ENCODE measurements around the gene RAMACL. TPM values are rescaled to one million over a fixed set of nuclear protein-coding genes. Genes with fewer than 3 reads are reported as not detected.

The RAMACL gene
- total RNA-seq, 1 experiment from 2014 or later, result 0.28 TPM

GRCh38 chr6:166599205-166599604, 12.7 kb upstream of the RAMACL start:
- Mint-ChIP-seq H3K27ac (no peak overlapping the region), H3K4me1 (peaks cover 22 to 27% of the 10 kb centered on the region in 2 experiments), H3K4me3 (no peak overlapping the region), H3K9me3 (no peaks in the 10 kb centered on the region; a peak in 1 of 5 replicates), H3K36me3 (ENCODE audit: insufficient read depth in 1 of 3, low read depth in 3 of 3) (peaks cover 0 to 11% (median 2%) of the 10 kb centered on the region in 3 experiments; a peak in 4 of 7 replicates), H3K27me3 (ENCODE audit: low read depth) (peaks cover 1% of the 10 kb centered on the region; the same call in 1 of the 2 replicates)
- no peak overlapping the region for H3K56ac ChIP-seq (ENCODE audit: insufficient read length, low read depth, low read length)
- H3K9ac ChIP-seq (ENCODE audit: extremely low read depth, insufficient read length, low read length), result no peak overlapping the region
- H3K27me3 ChIP-seq (ENCODE audit: insufficient read depth, low read length), result no peaks in the 10 kb centered on the region
- H3K79me2 ChIP-seq (ENCODE audit: insufficient read depth, low read length), result peaks cover 6% of the 10 kb centered on the region; the same call in 1 of the 2 replicates
- H2BK15ac ChIP-seq (ENCODE audit: low read depth, low read length), result no peak overlapping the region
- no peak overlapping the region for H3K4ac ChIP-seq (ENCODE audit: low read depth, low read length)
- no peak overlapping the region for H3K14ac ChIP-seq (ENCODE audit: insufficient read depth, low read length)
- peaks cover 3% of the 10 kb centered on the region; the same call in 1 of the 2 replicates for H3K4me1 ChIP-seq (ENCODE audit: insufficient read depth, low read length)
- H3K79me1 ChIP-seq (ENCODE audit: insufficient read depth, low read depth, low read length, poor library complexity, severe bottlenecking), result peaks cover 5% of the 10 kb centered on the region
- no peak overlapping the region for H2BK12ac ChIP-seq (ENCODE audit: insufficient read length, low read depth, low read length)
- no peaks in the 10 kb centered on the region for H3K9me3 ChIP-seq (ENCODE audit: control insufficient read depth, low read depth, low read length)
- no peak overlapping the region for H2BK20ac ChIP-seq (ENCODE audit: low read depth, low read length, poor library complexity, severe bottlenecking)
- H3K27ac ChIP-seq (ENCODE audit: insufficient read length, low read depth, low read length), result no peak overlapping the region
- H3T11ph ChIP-seq (ENCODE audit: low read length), result no peak overlapping the region
- H2BK120ac ChIP-seq (ENCODE audit: low read depth, low read length, poor library complexity, severe bottlenecking), result no peak overlapping the region
- no peak overlapping the region for H3K4me2 ChIP-seq (ENCODE audit: insufficient read depth, insufficient read length, low read length)
- TF ChIP-seq, protein P1, sequence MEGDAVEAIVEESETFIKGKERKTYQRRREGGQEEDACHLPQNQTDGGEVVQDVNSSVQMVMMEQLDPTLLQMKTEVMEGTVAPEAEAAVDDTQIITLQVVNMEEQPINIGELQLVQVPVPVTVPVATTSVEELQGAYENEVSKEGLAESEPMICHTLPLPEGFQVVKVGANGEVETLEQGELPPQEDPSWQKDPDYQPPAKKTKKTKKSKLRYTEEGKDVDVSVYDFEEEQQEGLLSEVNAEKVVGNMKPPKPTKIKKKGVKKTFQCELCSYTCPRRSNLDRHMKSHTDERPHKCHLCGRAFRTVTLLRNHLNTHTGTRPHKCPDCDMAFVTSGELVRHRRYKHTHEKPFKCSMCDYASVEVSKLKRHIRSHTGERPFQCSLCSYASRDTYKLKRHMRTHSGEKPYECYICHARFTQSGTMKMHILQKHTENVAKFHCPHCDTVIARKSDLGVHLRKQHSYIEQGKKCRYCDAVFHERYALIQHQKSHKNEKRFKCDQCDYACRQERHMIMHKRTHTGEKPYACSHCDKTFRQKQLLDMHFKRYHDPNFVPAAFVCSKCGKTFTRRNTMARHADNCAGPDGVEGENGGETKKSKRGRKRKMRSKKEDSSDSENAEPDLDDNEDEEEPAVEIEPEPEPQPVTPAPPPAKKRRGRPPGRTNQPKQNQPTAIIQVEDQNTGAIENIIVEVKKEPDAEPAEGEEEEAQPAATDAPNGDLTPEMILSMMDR (conservative IDR thresholded peaks at IDR 0.05), result no peak
- no peak overlapping the region for H2BK5ac ChIP-seq (ENCODE audit: insufficient read length, low read length)
- no peak overlapping the region for H4K8ac ChIP-seq (replicated peaks; ENCODE audit: insufficient read length, low read depth, low read length)
- no peaks in the 10 kb centered on the region for H4K20me1 ChIP-seq (ENCODE audit: control insufficient read depth, insufficient read depth, insufficient read length)
- no peak overlapping the region for H4K91ac ChIP-seq (ENCODE audit: insufficient read length, low read depth, low read length)
- no peak overlapping the region for H3K23ac ChIP-seq (ENCODE audit: insufficient read length, low read depth, low read length)
- no peak overlapping the region for H2AK5ac ChIP-seq (ENCODE audit: insufficient read length, low read length)
- H2AFZ ChIP-seq (ENCODE audit: low read length), result no peak overlapping the region
- H3K18ac ChIP-seq (ENCODE audit: insufficient read length, low read depth, low read length), result no peak overlapping the region
- no peak for DNase-seq
- no peak overlapping the region for H4K5ac ChIP-seq (ENCODE audit: insufficient read length, low read depth, low read length)
- H3K23me2 ChIP-seq (ENCODE audit: insufficient read length, low read depth, low read length, poor library complexity, severe bottlenecking), result no peaks in the 10 kb centered on the region
- WGBS (ENCODE audit: extremely low coverage, insufficient read length, low lambda C conversion rate), result no CpG with 5 or more reads among the region's 5 CpGs

Data from H9 (cell line).